Fibroblast of gingiva (primary cell): ENCODE results near the gene BTG1.
"Not testable (repeated sequence)": the region's sequence is repeated elsewhere in the genome, so short reads cannot be mapped to it uniquely, and the experiment has no call there.

Experiments used
- DNase-seq: peaks from one replicate; pipeline ENCODE4 v3.0.0-alpha.2; 2011; ENCODE audit warnings: low read depth

The BTG1 gene

GRCh38 chr12:92098594-92099380 is 46.9 kb downstream of the BTG1 start:
- DNase-seq = no peak

DNA sequence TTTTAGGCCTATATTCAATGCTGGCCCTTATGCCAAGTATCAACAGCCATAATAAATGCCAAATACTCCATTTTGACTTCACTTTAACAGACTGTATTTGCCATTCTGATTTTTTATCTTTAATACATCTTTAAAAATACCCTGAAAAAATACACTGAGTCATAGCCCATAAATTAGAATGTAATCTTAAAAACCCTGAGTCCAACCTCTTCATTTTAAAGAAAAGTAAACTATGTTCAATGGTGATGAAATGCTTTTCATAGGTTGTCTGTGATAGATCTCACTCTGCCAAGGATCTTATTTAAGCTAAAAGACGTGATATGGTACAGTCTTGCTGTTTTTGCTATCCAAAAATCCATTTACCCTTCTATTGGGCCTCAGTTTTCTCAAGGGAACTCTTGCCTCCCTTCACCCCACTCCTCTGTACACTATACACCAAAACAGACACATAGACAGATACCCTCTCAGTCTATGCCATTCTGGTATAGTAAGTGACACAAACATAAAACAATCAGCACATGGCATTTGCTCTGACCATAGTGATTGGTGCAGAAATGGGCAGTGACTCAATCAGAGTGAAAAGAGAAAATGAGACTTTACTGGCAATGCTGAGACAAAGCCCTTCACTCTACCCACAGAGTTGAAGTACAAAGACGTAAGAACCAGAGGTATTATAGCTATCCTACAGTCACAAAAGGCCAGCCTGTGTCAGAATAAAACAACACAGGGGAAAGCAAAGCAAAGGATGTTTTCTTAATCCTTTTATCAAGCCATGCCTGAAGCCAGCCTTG is 49.1 kb downstream of the BTG1 start:
- DNase-seq = no peak

- no peak for DNase-seq
Observed at GRCh38 chr12:92094751-92095161, 50.9 kb downstream of the BTG1 start.

GRCh38 chr12:92094301-92094700 is 51.3 kb downstream of the BTG1 start:
- not testable (repeated sequence) for DNase-seq
